Stimulated activated CD8-positive, alpha-beta memory T cell treated with anti-CD3 and anti-CD28 coated beads, Interleukin-7, amount 100 ng/mL, for 24 hours (primary cell): Measurements from ENCODE around the gene CHRNA10.
"Not testable (repeated sequence)": the region's sequence is repeated elsewhere in the genome, so short reads cannot be mapped to it uniquely, and the experiment has no call there.

Experiments
- DNase-seq: peaks from one replicate; pipeline ENCODE4 v3.0.0-alpha.2; 2020; ENCODE audit warnings: low read depth

The CHRNA10 gene

DNA sequence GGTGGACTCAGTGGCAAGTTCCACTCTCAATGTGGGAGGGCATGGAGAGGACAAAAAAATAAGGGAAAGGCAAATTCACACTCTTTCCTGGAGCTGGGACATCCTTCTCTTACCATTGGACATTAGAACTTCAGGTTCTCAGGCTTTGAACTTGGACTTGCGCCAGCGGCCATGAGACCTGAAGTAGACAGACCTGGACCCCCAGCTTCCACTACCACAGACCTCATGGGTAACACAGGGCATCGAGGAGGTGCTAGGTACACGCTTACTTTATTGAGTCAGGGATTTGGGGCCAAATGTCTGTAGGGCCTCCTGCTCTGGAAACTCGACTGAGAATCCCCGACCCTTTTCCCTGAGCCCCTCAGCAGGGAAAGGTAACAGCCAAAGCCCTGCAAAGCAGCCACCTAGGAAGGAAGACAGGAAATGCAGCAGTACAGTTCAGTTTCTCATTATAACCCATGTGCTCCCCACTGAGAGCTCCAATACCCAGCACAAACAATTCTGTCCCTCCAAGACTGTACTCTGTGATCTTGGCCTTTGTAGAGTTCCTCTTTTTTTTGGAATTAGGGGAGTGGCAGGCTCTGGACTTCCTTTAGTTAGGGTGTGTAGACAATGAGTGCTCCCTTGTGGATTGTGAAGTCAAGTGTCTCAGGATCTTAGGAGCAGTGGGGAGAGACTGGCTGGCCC is 5.7 kb downstream of the CHRNA10 start:
- DNase-seq = no peak

DNA sequence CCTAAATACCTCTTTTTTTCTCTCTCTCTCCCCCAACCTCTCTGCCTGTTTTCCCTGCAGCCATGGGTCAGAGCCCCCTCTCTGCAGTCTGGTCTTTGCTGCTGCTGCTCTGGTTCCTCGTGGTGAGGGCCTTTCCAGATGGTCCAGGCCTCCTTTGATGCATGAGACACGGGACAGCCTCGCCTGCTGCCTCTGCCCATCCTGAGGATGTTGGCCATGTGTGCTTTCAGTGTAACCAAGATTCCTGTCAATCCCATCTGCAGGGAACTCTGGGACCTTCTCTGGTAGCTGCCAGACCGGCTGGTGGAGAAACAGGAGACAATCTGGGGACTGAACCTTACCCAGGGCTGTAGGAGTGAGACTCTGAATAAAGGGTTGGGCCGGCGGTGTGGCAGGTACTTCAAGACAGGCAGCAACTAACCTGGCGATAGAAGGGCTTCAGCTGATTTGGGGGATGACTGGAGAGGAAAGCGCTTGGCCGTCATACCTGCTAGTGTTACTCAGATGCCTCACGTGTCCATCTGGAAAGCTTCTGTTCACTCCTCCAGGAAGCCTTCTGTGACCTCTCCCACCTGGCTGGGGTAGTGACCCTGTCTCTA is 7.1 kb downstream of the CHRNA10 start:
- DNase-seq = no peak

DNA sequence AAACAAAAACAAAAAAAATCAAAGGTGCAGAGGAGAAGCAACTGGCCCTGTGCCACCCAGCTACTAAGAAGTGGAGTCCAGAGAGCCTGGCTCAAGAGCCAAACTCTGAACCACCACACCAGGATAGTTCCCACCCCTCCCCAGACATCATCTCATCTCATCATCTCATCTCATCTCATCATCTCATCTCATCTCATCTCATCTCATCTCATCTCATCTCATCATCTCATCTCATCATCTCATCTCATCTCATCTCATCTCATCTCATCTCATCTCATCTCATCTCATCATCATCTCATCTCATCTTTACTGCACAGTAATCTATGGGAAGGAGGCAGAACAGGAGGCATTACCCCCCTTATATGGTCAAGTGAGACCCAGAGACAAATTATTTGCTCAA is 8.3 kb downstream of the CHRNA10 start:
- no peak for DNase-seq

DNA sequence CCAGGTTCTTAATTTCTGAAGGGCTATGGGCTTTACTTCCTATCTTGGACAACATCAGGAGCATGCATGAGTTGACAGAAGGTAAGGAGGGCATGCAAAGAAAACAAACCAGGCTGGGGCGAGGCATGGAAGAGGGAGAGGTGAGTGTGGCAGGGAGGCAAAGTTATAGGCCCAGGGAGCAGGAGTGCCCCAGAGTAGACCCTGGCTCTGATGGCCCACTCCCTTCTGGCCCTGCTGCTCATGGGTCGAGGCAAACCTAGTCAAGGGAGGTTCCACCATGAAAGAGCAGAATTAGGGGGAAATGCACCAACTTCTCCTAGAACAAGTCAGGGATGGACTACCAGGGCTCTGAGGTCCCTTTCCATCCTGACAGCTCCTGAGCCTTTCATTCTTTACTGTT is 10.2 kb downstream of the CHRNA10 start:
- DNase-seq = no peak

DNA sequence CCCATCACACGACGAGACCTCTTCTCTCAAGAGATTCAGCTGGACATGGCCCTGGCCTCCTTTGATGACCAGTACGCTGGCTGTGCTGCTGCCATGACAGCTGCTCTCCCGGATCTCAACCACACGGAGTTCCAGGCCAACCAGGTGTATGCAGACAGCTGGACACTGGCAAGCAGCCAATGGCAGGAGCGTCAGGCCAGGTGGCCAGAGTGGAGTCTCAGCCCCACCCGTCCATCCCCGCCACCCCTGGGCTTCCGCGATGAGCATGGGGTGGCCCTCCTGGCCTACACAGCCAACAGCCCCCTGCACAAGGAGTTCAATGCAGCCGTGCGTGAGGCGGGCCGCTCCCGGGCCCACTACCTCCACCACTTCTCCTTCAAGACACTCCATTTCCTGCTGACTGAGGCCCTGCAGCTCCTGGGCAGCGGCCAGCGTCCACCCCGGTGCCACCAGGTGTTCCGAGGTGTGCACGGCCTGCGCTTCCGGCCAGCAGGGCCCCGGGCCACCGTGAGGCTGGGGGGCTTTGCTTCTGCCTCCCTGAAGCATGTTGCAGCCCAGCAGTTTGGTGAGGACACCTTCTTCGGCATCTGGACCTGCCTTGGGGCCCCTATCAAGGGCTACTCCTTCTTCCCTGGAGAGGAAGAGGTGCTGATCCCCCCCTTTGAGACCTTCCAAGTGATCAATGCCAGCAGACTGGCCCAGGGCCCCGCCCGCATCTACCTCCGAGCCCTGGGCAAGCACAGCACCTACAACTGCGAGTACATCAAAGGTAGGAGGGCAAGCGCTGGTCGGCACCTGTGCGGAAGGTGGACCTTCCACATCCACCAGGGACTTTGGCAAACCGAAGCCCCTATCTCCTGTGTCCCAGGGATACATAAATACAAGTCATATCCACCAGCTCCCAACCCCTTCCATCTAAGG is 11.3 kb downstream of the CHRNA10 start:
- no peak for DNase-seq

DNA sequence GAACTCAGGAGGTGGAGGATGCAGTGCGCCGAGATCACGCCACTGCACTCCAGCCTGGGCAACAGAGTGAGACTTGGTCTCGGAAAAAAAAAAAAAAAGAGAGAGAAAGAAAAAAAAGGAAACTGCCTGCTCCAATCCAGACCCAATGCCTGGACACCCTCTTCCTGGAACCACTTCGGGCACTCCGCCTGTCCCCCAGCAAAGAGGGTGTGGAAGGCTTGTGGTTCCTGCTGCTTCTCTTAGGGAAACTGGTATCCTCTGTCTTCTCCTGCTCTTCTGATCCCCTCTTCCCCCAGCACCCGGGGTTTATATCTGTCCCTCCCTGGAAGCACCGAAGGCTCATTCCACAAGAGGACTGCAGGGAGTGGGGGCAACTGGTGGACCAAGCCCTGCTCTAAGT is 12.9 kb downstream of the CHRNA10 start:
- no peak for DNase-seq

DNA sequence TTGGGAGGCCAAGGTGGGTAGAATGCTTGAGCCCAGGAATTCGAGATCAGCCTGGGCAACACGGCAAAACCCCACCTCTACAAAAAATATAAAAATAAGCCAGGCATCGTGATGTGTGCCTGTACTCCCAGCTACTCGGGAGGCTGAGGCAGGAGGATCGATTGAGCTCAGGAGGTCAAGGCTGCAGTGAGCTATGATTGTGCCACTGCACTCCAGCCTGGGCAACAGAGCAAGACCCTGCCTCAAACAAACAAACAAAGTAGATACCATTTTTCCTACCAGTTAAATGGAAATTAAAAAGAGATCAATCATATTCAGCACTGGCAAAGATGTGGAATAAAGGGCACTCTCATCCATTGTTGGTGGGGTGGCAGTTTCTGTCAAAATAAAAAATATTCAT is 13.9 kb downstream of the CHRNA10 start:
- not testable (repeated sequence) for DNase-seq

DNA sequence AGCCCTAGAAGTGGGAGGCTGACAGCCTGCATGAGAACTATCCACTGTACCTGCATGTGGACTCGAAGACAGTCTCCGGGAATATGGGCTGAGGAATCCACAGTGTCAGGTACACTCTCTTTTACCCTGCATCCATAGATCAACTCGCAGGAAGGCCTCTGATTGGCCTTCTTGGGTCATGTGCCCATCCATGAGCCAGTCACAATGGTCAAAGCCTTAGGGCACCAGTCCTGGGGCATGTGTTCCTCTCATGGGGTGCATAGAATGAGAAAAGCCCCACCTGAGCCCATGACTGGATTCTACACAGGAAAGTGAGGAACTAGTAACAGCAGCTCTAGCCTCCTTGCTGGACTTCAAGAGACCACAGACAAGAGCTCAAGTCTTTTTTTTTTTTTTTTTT is 15.6 kb downstream of the CHRNA10 start:
- no peak for DNase-seq

DNA sequence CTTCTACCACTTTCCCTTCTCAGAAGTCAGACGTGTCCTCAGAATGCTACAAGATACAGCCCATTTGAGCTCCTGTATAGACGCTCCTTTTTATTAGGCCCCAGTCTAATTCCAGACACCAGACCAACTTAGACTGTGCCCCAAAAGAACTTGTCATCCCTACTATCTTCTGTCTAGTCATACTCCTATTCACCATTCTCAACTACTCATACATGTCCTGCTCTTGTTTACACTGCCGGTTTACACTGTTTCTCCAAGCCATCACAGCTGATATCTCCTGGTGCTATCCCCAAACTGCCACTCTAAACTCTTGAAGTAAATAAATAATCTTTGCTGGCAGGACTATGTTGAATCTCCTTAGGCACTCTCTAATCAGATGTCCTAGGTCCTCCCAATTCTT is 18.7 kb downstream of the CHRNA10 start:
- not testable (repeated sequence) for DNase-seq

DNA sequence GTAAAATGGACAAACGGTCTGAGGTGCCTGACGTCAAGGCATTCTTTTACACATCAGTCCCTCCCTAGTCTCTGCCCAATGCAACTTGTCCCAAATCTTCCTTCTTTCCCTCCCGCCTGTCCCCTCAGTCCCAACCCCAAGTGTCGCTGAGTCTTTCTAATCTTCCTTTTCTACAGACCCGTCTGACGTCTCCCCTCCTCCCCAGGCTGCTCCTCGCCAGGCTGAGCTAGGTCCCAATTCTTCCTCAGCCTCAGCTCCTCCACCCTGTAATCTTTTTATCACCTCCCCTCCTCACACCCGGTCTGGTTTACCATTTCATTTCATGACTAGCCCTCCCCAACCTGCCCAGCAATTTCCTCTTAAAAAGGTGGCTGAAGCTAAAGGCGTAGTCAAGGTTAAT is 21.8 kb downstream of the CHRNA10 start:
- not testable (repeated sequence) for DNase-seq

DNA sequence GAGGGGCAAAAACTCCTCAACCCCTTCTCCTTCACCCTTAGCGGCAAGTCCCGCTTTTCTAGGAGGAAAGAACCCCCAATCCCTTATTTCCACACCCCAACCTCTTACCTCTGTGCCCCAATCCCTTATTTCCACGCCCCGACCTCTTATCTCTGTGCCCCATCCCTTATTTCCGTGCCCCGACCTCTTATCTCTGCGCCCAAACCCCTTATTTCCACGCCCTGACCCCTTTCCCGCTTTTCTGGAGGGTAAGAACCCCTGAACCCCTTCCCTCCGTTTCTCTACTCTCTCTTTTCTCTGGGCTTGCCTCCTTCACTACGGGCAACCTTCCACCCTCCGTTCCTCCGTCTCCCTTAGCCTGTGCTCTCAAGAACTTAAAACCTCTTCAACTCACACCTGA is 22.3 kb downstream of the CHRNA10 start:
- DNase-seq = not testable (repeated sequence)

DNA sequence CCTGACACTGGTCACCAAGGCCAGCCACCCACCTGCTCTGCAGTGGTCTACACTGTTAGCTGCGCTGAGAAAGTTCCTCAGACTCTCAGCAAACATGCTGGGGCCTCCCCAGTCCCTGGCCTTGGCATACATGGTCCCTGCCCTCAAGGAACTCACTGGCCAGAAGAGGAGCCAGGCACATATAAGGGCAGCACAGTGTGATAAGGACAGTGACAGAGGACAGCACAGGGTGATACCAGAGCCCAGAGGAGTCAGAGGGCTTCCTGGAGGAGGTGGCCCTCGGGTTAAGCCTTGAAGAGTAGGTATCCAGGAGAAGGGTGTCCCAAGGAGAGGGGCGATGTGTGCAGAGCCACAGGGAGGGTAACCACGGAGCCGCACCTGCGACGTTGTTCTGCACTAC is 25.6 kb downstream of the CHRNA10 start:
- no peak for DNase-seq

DNA sequence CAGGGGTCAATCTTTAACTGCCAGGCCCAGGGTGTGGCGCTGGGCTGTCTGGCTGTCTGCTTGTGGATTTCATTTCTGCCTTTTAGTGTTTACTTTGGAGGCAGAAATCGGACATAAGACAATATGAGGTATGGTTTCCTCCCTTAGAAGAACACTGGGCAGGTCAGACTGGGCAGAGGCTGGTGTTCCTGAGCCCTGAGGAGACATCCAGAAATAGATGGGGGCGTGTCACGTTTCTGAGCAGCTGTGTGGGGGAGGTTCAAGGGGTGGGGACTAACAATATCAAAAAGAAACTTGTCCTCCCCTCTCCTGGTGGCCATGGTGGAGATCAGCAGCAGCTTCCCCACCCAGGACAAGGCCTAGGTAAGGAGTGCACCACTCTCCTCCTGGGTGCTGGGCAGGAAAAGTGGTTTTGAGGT is 26.4 kb downstream of the CHRNA10 start, which contains the start of gene ART1:
Gene ART1, plus strand, starts transcription at position 312 of the 419 bp plus-strand sequence. CDS start 14,086 bp downstream, outside the sequence.
- no peak for DNase-seq

DNA sequence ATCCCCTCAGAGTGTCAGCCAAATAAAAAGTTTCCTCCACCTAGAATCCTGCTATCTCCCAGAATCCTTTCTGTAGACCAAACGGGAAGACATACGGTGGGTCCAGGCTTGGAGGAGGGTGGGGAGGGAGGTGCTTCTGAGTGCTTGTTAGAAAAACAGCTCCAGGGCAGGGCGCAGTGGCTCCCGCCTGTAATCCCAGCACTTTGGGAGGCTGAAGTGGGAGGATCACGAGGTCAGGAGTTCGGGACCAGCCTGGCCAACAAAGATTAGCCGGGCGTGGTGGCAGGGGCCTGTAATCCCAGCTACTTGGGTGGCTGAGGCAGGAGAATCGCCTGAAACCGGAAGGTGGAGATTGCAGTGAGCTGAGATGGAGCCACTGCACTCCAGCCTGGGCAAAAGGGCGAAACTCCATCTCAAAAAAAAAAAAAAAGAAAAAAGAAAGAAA is 28.1 kb downstream of the CHRNA10 start:
- not testable (repeated sequence) for DNase-seq

DNA sequence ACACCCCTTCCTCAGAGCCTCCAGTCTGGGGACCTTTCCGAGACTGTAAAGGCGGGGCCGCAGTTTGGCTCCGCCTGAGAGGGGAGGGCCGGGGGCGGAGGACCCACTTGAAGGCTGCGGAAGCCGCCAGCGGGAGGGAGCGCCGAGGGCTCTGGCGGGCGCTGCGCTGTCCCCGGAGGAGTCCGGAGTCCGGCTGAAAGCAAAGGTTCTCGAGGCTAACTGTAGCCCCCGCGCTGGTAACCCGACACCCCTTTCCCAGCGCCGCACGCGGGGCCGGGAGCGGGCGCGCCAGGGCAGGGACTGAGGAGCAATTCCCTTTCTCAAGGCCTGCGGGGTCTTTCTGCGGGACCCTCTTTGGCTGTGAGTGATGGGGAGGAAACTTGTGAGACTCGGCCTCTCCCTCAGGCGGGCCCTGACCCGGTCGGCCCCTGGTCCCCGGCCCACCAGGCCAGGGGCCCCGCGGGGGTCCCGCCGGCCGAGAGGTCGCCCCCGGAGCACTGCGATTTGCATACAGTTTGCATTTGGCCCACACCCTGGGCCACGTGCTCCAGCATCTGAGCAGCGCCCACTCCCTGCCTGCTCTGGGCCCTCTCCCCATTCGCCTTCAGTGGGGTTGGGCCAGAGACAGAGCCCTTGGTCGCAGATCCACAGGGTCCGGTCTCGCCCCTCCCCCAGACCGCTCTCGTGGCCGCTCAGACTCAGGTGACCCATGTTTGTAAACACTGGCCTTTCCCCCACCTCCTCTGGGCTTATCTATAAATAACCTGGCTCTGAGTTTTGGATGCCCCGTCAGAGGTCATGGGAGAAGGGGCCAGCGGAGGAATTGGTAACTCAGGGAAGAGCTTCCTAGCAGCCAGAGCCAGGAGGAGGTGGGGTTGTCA is 28.9 kb downstream of the CHRNA10 start:
- peak; percentile 14 for DNase-seq

DNA sequence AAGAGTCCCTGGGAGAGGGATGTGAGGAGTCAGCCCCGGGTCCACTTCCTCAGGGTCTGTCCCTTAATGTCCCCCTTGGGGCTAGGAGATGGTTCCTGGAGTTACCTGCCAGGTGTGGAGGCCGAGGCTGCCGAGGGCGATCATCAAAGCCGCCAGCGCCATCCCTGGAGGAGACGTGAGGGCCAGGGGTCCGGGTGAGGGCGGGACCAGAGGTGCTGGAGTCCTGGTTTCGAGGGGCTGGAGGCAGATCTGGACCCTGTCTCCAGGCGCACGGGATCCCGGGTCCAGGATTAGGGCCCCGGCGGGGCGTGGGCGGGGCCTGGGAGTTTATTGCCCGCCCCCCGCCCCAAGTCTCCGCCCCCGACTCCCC is 29.5 kb downstream of the CHRNA10 start, which contains the start of gene ART5:
Gene ART5, minus strand, starts transcription at position 292 of the 370 bp plus-strand sequence. Its CDS starts 130 bp downstream, at position 162.
- no peak for DNase-seq

DNA sequence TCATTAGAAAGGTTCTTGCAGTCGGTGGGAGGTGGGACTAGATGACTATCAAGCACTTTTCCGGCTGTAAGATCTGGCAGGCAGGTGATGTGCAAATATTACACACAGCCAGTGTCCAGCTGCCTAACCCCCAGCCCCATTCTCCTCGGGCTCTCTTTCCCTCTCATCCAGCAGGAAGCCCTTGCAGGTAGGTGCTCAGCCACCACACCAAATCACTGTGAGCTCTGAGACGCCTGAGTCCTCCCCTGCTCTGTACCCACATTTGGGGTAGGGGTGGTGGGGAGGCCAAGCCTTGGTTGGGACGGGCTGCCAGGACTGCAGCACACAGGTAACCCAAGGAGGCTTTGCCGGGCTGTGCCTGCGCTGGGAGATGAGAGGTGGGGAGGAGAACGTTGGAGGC is 30.0 kb downstream of the CHRNA10 start:
- DNase-seq = no peak

DNA sequence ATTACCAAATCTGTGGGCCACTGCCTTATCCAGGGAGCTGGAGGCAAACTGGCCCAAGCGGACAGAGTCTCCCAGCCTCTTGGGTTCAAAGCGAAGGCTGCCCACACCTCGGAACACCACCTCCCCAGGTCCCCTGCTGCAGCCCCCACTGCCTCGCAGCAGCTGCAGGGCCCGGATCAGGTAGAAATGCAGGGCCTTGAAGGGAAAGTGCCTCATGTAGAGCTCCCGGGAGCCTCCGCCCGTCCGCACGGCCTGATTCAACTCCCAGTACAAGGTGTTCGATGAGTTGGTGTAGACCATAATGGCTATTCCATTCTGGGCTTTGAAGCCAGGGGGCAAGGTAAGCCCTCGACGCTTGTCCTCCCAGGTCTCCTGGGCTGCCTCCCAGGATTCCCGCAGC is 31.3 kb downstream of the CHRNA10 start:
- DNase-seq = no peak

DNA sequence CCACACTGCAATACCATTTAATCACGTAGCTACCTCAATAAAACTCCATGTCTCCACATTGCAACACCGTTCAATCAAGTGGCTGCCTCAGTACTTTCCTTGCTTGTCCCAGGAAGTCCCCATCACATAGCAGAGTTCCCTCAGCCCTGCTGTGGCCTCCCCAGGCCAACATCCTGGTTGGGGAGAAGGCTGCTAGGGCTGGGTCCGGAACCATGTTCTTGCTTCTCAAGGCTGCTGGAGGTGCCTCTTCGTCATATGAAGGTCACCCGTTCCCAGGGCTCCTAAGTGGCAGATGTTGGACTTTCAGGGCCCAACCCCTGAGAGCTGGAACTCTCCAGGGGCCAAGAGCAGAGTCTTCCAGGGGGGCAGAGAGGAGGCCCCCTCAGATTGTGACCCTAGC is 32.7 kb downstream of the CHRNA10 start:
- DNase-seq = no peak

DNA sequence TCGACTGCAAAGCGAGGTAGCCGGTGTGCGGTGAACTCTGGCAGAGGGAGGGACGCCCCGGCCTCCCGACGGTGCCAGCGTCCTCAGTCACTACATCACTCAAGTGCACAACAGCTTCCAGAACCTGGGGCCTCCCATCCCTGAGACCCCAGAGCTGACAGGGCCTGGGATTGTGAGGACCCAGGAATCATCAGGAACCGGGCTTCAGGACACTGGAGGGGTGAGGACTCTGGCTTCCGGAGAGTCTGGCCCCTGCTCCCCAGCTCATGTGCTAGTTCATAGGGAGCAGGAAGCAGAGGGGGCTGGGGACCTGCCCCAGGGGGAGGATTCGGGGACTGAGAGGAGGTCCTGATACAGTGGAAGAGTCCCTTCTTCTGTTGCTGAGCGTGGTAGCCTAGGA is 34.0 kb downstream of the CHRNA10 start:
- no peak for DNase-seq

DNA sequence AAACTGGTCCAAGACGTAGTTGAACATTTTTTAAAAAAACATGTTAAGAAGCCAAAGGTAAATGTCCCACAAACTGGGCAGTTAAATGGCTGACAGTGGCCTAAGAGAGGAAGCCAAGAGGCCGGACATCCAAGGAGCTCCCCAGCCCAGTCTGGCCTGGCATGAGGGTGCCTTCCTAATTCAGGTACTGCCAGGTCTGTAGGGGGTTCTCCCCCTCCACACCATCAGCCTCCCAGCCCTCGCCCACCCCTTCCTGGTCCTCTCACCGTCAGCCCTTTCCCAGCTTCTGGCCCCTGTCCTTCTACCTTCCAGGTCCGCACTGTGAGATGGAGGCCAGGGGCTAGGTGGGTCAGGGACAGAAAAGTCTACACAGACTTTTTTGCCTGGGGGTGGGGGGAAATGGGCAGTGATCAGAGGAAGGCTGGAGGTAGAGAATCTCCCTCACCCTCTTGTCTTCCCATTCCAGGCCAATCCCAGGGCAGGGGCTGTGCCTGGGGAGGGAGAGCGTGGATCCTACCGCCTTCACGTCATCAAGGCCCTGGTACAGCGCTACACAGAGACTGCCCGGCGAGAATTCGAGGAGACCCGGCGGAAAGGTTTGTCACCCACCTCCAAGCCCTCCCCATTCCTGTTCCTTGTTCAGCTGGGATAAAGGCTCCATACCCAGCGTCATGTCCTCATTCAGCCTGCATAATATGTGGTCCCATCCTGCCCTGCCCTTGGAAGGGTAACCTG is 35.4 kb downstream of the CHRNA10 start:
- no peak for DNase-seq
